ENCODE measurements around the gene EME1. TPM values are rescaled to one million over a fixed set of nuclear protein-coding genes. Genes with fewer than 3 reads are reported as not detected.

Gene EME1
- polyA plus RNA-seq, 2 donors, result 2.0 to 3.6 TPM

DNA sequence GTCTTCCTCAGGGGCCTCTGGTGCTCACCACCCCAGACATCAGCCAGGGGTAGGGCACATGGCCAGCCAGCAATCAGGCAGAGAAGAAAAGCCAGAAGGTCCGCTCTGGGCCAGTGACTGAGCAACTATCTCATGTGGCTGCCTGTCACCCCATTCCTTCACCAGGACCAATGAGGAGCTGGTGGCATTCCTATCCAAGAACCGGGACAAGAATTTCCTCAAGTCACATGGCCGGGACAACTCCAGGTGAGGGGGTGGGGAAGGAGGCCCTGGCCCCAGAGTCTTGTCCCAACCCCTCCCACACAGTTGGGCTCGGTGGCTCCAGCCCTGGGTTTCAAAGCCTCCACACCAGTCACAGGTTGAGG, 17.7 kb upstream of the EME1 start:
- Histone ChIP-seq H3K27me3 (ENCODE audit: control insufficient read depth in 1 of 2, insufficient read depth in 2 of 2, low read length in 2 of 2) (no peaks in the 10 kb centered on the region), H3K4me1 (ENCODE audit: control insufficient read depth in 2 of 2, insufficient read depth in 2 of 2, low read length in 1 of 2) (no peaks in the 10 kb centered on the region), H3K4me3 (ENCODE audit: low read depth in 1 of 2, low read length in 2 of 2) (no peak overlapping the region), H3K36me3 (ENCODE audit: control insufficient read depth in 2 of 2, insufficient read depth in 2 of 2, low read length in 1 of 2) (peaks cover 27 to 55% of the 10 kb centered on the region in 2 donors), H3K27ac (ENCODE audit: low read depth in 2 of 2, low read length in 1 of 2) (no peak overlapping the region), H3K9me3 (ENCODE audit: control insufficient read depth in 2 of 2, insufficient read depth in 1 of 2, low read depth in 1 of 2, low read length in 1 of 2) (no peaks in the 10 kb centered on the region)
- 79 to 80% methylated on average over 4 of the region's 4 CpGs for WGBS, 2 donors

DNA sequence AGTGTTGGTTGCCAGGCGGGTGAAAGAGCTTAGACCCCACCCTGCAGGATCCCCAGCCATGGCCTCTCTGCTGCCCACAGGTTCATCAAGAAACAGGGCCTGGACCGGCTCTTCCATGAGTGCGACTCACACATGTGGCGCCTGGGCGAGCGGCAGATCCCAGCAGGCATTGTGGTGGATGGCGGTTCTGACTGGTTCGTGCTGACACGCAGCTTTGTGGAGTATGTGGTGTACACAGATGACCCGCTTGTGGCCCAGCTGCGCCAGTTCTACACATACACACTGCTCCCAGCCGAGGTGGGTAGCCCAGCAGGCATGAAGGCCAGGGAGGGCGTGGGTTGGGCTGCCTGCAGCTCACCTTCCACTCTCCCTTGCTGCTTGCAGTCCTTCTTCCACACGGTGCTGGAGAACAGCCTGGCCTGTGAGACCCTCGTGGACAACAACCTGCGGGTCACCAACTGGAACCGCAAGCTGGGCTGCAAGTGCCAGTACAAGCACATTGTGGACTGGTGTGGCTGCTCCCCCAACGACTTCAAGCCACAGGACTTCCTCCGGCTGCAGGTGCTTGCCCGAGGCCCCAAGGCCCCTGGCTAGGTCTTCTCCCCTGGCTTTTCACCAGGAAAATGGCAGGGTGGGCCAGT, 17.2 kb upstream of the EME1 start:
- Histone ChIP-seq H3K9me3 (ENCODE audit: control insufficient read depth in 2 of 2, insufficient read depth in 1 of 2, low read depth in 1 of 2, low read length in 1 of 2) (no peaks in the 10 kb centered on the region), H3K27ac (ENCODE audit: low read depth in 2 of 2, low read length in 1 of 2) (no peak overlapping the region), H3K27me3 (ENCODE audit: control insufficient read depth in 1 of 2, insufficient read depth in 2 of 2, low read length in 2 of 2) (no peaks in the 10 kb centered on the region), H3K4me3 (ENCODE audit: low read depth in 1 of 2, low read length in 2 of 2) (no peak overlapping the region), H3K36me3 (ENCODE audit: control insufficient read depth in 2 of 2, insufficient read depth in 2 of 2, low read length in 1 of 2) (peaks cover 27 to 55% of the 10 kb centered on the region in 2 donors), H3K4me1 (ENCODE audit: control insufficient read depth in 2 of 2, insufficient read depth in 2 of 2, low read length in 1 of 2) (no peaks in the 10 kb centered on the region)
- WGBS, 2 donors, result 82 to 89% methylated on average over 20 of the region's 20 CpGs

DNA sequence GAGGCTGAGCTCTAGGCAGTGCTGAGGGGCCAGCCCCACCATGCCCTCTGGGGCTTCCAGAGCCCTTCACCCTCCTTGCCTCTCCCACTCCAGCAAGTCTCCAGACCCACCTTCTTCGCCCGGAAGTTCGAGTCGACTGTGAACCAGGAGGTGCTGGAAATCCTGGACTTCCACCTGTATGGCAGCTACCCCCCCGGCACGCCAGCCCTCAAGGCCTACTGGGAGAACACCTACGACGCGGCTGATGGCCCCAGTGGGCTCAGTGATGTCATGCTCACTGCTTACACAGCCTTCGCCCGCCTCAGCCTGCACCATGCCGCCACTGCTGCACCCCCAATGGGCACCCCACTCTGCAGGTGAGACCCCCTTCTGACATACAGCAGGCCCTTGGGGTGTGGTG, 16.6 kb upstream of the EME1 start:
- Histone ChIP-seq H3K27me3 (ENCODE audit: control insufficient read depth in 1 of 2, insufficient read depth in 2 of 2, low read length in 2 of 2) (no peaks in the 10 kb centered on the region), H3K36me3 (ENCODE audit: control insufficient read depth in 2 of 2, insufficient read depth in 2 of 2, low read length in 1 of 2) (peaks cover 27 to 55% of the 10 kb centered on the region in 2 donors), H3K9me3 (ENCODE audit: control insufficient read depth in 2 of 2, insufficient read depth in 1 of 2, low read depth in 1 of 2, low read length in 1 of 2) (no peaks in the 10 kb centered on the region), H3K4me1 (ENCODE audit: control insufficient read depth in 2 of 2, insufficient read depth in 2 of 2, low read length in 1 of 2) (no peaks in the 10 kb centered on the region), H3K4me3 (ENCODE audit: low read depth in 1 of 2, low read length in 2 of 2) (no peak overlapping the region), H3K27ac (ENCODE audit: low read depth in 2 of 2, low read length in 1 of 2) (no peak overlapping the region)
- WGBS, 2 donors, result 94 to 95% methylated on average over 12 of the region's 12 CpGs

DNA sequence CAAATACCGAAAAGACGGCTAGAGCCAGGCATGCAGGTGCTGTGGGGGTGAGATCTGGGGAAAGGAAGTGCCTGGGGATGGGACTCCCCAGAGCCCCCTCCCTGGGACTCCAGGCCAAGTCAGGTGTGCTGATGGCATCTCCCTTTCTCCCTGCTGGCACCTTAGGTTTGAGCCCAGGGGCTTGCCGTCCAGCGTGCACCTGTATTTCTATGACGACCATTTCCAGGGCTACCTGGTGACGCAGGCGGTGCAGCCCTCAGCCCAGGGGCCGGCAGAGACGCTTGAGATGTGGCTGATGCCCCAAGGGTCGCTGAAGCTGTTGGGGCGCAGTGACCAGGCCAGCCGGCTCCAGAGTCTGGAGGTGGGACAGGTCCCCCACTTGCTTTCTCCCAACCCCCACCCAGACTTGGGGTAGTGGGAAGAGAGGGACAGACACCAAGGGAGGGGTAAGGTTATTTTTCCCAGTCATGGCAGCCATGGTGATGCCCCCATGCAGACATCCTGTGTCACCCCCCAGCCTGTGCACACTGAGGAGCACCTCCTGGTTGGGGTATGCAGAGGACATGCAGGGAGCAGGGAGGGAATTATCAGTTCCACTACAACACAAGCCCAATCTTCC, 16.0 kb upstream of the EME1 start:
- no peaks in the 10 kb centered on the region for H3K9me3 ChIP-seq (ENCODE audit: control insufficient read depth in 2 of 2, insufficient read depth in 1 of 2, low read depth in 1 of 2, low read length in 1 of 2)
- H3K36me3 ChIP-seq (ENCODE audit: control insufficient read depth in 2 of 2, insufficient read depth in 2 of 2, low read length in 1 of 2), result peaks cover 27 to 55% of the 10 kb centered on the region in 2 donors
- H3K4me3 ChIP-seq (ENCODE audit: low read depth in 1 of 2, low read length in 2 of 2), result no peak overlapping the region
- WGBS, 2 donors, result 95 to 96% methylated on average over 12 of the region's 12 CpGs
- no peak overlapping the region for H3K27ac ChIP-seq (ENCODE audit: low read depth in 2 of 2, low read length in 1 of 2)
- H3K27me3 ChIP-seq (ENCODE audit: control insufficient read depth in 1 of 2, insufficient read depth in 2 of 2, low read length in 2 of 2), result no peaks in the 10 kb centered on the region
- H3K4me1 ChIP-seq (ENCODE audit: control insufficient read depth in 2 of 2, insufficient read depth in 2 of 2, low read length in 1 of 2), result no peaks in the 10 kb centered on the region

DNA sequence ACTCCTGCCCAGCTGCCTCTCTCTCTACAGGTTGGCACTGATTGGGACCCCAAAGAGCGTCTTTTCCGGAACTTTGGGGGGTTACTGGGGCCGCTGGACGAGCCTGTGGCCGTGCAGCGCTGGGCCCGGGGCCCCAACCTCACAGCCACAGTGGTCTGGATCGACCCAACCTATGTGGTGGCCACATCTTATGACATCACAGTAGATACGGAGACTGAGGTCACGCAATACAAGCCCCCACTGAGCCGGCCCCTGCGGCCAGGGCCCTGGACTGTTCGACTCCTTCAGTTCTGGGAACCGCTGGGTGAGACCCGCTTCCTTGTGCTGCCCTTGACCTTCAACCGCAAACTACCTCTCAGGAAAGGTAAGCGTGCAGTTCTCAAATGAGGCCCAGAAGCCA, 14.9 kb upstream of the EME1 start:
- Histone ChIP-seq H3K4me1 (ENCODE audit: control insufficient read depth in 2 of 2, insufficient read depth in 2 of 2, low read length in 1 of 2) (no peaks in the 10 kb centered on the region), H3K36me3 (ENCODE audit: control insufficient read depth in 2 of 2, insufficient read depth in 2 of 2, low read length in 1 of 2) (peaks cover 27 to 51% of the 10 kb centered on the region in 2 donors)
- 93 to 96% methylated on average over 17 of the region's 17 CpGs for WGBS, 2 donors

DNA sequence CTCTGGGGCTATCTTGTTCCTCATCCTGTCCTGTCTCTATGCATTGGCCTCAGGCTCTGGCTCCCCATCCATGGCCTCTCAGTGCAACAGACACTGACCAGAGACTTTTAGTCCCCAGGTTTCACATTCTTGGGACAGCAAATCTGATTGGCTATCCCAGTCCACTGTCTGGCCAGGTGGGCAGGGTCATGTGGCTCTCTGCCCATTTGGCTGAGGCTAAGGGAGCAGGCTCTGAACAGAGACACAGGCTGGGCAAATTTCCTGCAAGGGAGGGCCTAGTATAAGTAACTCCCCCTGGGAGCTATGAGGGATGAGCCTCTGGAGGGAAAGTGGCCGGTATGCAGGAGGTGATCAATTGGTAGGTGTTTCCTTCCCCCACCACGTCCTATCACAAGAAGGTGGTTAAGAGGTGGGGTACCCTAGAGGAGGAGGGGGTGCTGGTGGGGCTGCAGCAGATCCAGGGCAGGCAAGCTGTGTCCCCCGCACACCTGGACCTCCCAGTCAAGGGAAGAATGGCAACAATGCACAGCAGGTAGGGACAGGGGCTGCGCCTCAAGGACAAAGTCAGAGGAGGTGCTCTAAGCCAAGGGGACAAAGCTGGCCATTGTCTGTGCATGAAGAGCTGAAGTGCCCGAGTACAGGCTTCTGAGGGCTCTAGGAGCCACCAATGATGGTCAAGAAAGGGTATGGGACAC, 13.9 kb upstream of the EME1 start:
- H3K27ac ChIP-seq (ENCODE audit: low read depth in 2 of 2, low read length in 1 of 2), result no peak overlapping the region
- peaks cover 24 to 49% of the 10 kb centered on the region in 2 donors for H3K36me3 ChIP-seq (ENCODE audit: control insufficient read depth in 2 of 2, insufficient read depth in 2 of 2, low read length in 1 of 2)
- H3K4me3 ChIP-seq (ENCODE audit: low read depth in 1 of 2, low read length in 2 of 2), result no peak overlapping the region
- no peaks in the 10 kb centered on the region for H3K4me1 ChIP-seq (ENCODE audit: control insufficient read depth in 2 of 2, insufficient read depth in 2 of 2, low read length in 1 of 2)
- 71 to 75% methylated on average over 5 of the region's 5 CpGs for WGBS, 2 donors
- H3K9me3 ChIP-seq (ENCODE audit: control insufficient read depth in 2 of 2, insufficient read depth in 1 of 2, low read depth in 1 of 2, low read length in 1 of 2), result no peaks in the 10 kb centered on the region
- H3K27me3 ChIP-seq (ENCODE audit: control insufficient read depth in 1 of 2, insufficient read depth in 2 of 2, low read length in 2 of 2), result no peaks in the 10 kb centered on the region

More for the DNA sequence above, 14.9 kb upstream of the EME1 start:
- no peaks in the 10 kb centered on the region for H3K27me3 ChIP-seq (ENCODE audit: control insufficient read depth in 1 of 2, insufficient read depth in 2 of 2, low read length in 2 of 2)
- no peaks in the 10 kb centered on the region for H3K9me3 ChIP-seq (ENCODE audit: control insufficient read depth in 2 of 2, insufficient read depth in 1 of 2, low read depth in 1 of 2, low read length in 1 of 2)
- H3K27ac ChIP-seq (ENCODE audit: low read depth in 2 of 2, low read length in 1 of 2), result no peak overlapping the region
- no peak overlapping the region for H3K4me3 ChIP-seq (ENCODE audit: low read depth in 1 of 2, low read length in 2 of 2)

DNA sequence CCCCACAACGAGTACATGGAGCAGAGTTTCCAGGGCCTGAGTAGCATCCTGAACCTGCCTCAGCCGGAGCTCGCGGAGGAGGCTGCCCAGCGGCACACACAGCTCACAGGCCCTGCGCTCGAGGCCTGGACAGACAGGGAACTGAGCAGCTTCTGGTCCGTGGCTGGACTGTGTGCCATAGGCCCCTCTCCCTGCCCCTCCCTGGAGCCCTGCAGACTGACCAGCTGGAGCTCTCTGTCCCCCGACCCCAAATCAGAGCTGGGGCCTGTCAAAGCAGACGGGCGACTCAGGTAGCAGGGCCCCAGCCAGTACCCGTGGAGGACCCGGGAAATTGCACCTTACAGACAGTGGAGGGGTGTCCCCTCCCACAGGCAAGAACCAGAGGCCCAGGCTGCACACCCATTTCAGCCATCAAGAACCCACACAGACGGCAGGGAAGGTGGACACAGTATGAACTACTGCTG, 13.0 kb upstream of the EME1 start:
- no peaks in the 10 kb centered on the region for H3K4me1 ChIP-seq (ENCODE audit: control insufficient read depth in 2 of 2, insufficient read depth in 2 of 2, low read length in 1 of 2)
- H3K9me3 ChIP-seq (ENCODE audit: control insufficient read depth in 2 of 2, insufficient read depth in 1 of 2, low read depth in 1 of 2, low read length in 1 of 2), result no peaks in the 10 kb centered on the region
- WGBS, 2 donors, result 77 to 86% methylated on average over 13 to 14 of the region's 14 CpGs
- H3K27me3 ChIP-seq (ENCODE audit: control insufficient read depth in 1 of 2, insufficient read depth in 2 of 2, low read length in 2 of 2), result no peaks in the 10 kb centered on the region
- H3K36me3 ChIP-seq (ENCODE audit: control insufficient read depth in 2 of 2, insufficient read depth in 2 of 2, low read length in 1 of 2), result peaks cover 22 to 46% of the 10 kb centered on the region in 2 donors
- H3K4me3 ChIP-seq (ENCODE audit: low read depth in 1 of 2, low read length in 2 of 2), result no peak overlapping the region
- no peak overlapping the region for H3K27ac ChIP-seq (ENCODE audit: low read depth in 2 of 2, low read length in 1 of 2)

DNA sequence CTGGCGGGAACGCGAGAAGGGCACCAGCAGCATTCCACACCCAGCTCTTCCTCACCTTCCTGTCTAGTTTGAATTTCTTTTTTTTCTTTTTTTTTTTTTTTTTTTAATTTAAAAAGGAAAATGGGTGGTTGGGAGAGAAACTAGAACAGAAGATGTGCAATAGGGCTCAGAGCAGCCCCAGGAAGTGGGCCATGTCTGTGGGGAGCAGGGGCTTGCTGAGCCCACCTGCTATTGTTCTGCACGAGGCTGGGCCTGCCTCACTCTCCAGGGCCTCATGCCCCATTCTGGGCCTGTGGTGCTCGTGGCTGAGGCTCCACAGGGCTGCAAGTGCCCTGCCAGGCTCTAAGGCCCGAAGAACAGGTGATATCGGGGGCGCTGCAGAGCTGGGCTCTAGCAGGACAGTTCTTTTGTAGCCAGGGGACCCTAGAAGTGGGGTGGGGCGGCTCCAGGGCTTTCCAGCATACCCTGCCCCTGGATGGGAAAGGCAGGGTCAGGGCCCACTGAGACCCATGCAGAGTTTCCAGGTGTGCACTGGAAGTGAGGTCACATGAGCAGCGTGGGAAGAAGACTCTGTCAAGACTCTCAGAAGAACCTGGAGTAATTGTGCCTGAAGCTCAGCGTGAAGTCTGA, 12.4 kb upstream of the EME1 start:
- Histone ChIP-seq H3K4me3 (ENCODE audit: low read depth in 1 of 2, low read length in 2 of 2) (no peak overlapping the region), H3K27me3 (ENCODE audit: control insufficient read depth in 1 of 2, insufficient read depth in 2 of 2, low read length in 2 of 2) (no peaks in the 10 kb centered on the region), H3K9me3 (ENCODE audit: control insufficient read depth in 2 of 2, insufficient read depth in 1 of 2, low read depth in 1 of 2, low read length in 1 of 2) (no peaks in the 10 kb centered on the region), H3K4me1 (ENCODE audit: control insufficient read depth in 2 of 2, insufficient read depth in 2 of 2, low read length in 1 of 2) (no peaks in the 10 kb centered on the region), H3K36me3 (ENCODE audit: control insufficient read depth in 2 of 2, insufficient read depth in 2 of 2, low read length in 1 of 2) (peaks cover 22 to 42% of the 10 kb centered on the region in 2 donors), H3K27ac (ENCODE audit: low read depth in 2 of 2, low read length in 1 of 2) (no peak overlapping the region)
- 79 to 82% methylated on average over 11 of the region's 11 CpGs for WGBS, 2 donors

DNA sequence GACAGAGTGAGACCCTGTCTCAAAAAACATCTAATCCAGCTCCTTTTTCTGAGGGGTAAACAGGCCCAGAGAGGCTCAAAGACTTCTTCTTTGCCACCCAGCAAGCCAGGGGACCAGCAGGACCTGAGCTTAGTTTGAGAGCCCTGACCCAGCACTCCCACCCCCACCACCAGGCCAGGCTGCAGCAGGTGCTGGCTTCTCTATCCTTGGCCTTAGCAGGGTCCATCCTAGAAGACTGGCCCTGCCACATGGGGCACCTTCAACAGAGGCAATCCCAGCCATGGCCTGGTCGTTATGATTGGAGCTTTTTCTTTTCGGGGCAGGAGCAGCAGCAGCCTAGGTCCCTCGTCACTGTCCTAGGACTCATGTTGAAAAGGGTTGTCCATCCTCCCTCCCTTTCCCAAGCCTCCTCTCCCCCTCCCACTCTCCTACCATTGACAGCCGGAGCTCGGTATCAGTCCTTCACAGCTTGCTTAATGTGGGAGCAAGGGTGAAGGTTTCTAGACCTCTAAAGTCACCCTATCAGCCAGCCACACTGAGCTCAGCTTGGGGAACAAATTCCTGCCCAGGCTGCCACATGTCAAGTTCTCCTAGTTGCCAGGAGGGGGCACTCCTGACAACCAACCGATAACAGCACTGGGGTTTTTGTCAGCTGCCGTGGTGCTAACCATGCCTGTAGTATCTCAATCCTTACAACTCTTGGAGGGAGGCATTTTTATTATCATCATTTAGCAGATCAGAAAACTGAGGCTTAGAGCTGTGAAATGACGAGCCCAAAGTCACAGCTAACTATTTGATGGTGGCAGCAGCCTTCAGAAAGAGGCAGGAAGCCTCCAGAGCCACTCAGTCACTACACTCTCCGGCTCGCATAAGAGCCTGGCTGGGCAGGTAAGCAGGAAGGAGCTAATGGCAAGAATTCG, 11.2 kb upstream of the EME1 start:
- Histone ChIP-seq H3K27ac (ENCODE audit: low read depth in 2 of 2, low read length in 1 of 2) (peak overlapping the region in 1 of 2 donors; percentile 53), H3K36me3 (ENCODE audit: control insufficient read depth in 2 of 2, insufficient read depth in 2 of 2, low read length in 1 of 2) (peaks cover 14 to 41% of the 10 kb centered on the region in 2 donors), H3K27me3 (ENCODE audit: control insufficient read depth in 1 of 2, insufficient read depth in 2 of 2, low read length in 2 of 2) (no peaks in the 10 kb centered on the region), H3K4me3 (ENCODE audit: low read depth in 1 of 2, low read length in 2 of 2) (no peak overlapping the region), H3K4me1 (ENCODE audit: control insufficient read depth in 2 of 2, insufficient read depth in 2 of 2, low read length in 1 of 2) (no peaks in the 10 kb centered on the region), H3K9me3 (ENCODE audit: control insufficient read depth in 2 of 2, insufficient read depth in 1 of 2, low read depth in 1 of 2, low read length in 1 of 2) (no peaks in the 10 kb centered on the region)
- 30 to 31% methylated on average over 11 of the region's 11 CpGs for WGBS, 2 donors

All from esophagus (tissue), 2 donors.